CD14-positive monocyte (primary cell): ENCODE measurements around the gene SYT7. TPM values are rescaled to one million over a fixed set of nuclear protein-coding genes. Genes with fewer than 3 reads are reported as not detected.

Experiments
- DNase-seq, 3 donors: peaks; one replicate each; pipeline ENCODE4 v3.0.0-alpha.2; 2011 to 2022
- H2AFZ ChIP-seq: 2 replicates; pipeline ENCODE4 v1.6.0; 2012; ENCODE audit warnings: mild to moderate bottlenecking, low read depth, low read length, inconsistent platforms; ENCODE audit not compliant: insufficient read depth, poor library complexity, severe bottlenecking
- H3K27ac ChIP-seq, 2 donors: 1 replicate in 1 of 2; 2 replicates in 1 of 2; pipeline ENCODE4 v1.5.1; 2012 to 2013; ENCODE audit warnings: low read length in 2 of 2, control low read depth in 1 of 2, inconsistent platforms in 1 of 2, low read depth in 1 of 2, mild to moderate bottlenecking in 1 of 2
- H3K27me3 ChIP-seq, 2 donors: one replicate each; pipeline versions ENCODE4 v1.6.0 to v1.6.1; 2011 to 2013; ENCODE audit warnings: low read length in 2 of 2; ENCODE audit not compliant: control insufficient read depth in 2 of 2, insufficient read depth in 2 of 2
- H3K36me3 ChIP-seq, 2 donors: replicated peaks in 1 of 2; 1 replicate in 1 of 2; 2 replicates in 1 of 2; pipeline versions ENCODE4 v1.5.1 to v1.6.1; 2012 to 2013; ENCODE audit warnings: low read length in 2 of 2, control low read depth in 1 of 2, inconsistent platforms in 1 of 2, mild to moderate bottlenecking in 1 of 2; ENCODE audit not compliant: insufficient read depth in 2 of 2, control insufficient read depth in 1 of 2
- H3K4me1 ChIP-seq, 2 donors: 1 replicate in 1 of 2; 2 replicates in 1 of 2; pipeline versions ENCODE4 v1.5.1 to v1.6.1; 2012 to 2013; ENCODE audit warnings: low read length in 2 of 2, control low read depth in 1 of 2, inconsistent platforms in 1 of 2, mild to moderate bottlenecking in 1 of 2, moderate library complexity in 1 of 2; ENCODE audit not compliant: insufficient read depth in 2 of 2, control insufficient read depth in 1 of 2
- H3K4me2 ChIP-seq: replicated peaks from 2 replicates; pipeline ENCODE3; 2012; ENCODE audit warnings: low read length, moderate library complexity, mild to moderate bottlenecking; ENCODE audit not compliant: poor library complexity, severe bottlenecking; ENCODE audit errors: extremely low read depth
- H3K4me3 ChIP-seq, 3 experiments: fragments of 200-600 bp in 1 of 3; sonication (generic) in 1 of 3; replicated peaks in 1 of 3; 1 replicate in 2 of 3; 2 replicates in 1 of 3; pipeline ENCODE4 v1.5.1; 2011 to 2013; ENCODE audit warnings: low read length in 3 of 3, mild to moderate bottlenecking in 3 of 3, control low read depth in 2 of 3, low read depth in 2 of 3, inconsistent platforms in 1 of 3, moderate library complexity in 1 of 3
- H3K79me2 ChIP-seq: 2 replicates; pipeline ENCODE4 v1.6.0; 2012; ENCODE audit warnings: mild to moderate bottlenecking, control low read depth, inconsistent platforms, low read length, moderate library complexity; ENCODE audit not compliant: insufficient read depth
- H3K9ac ChIP-seq: 2 replicates; pipeline ENCODE4 v1.6.0; 2017; ENCODE audit warnings: low read length, mild to moderate bottlenecking; ENCODE audit not compliant: insufficient read depth, poor library complexity, severe bottlenecking
- H3K9me3 ChIP-seq, 2 donors: replicated peaks in 1 of 2; 1 replicate in 1 of 2; 2 replicates in 1 of 2; pipeline versions ENCODE4 v1.5.1 to v1.6.1; 2012 to 2013; ENCODE audit warnings: low read length in 2 of 2, control low read depth in 1 of 2; ENCODE audit not compliant: control insufficient read depth in 1 of 2, insufficient read depth in 1 of 2
- H4K20me1 ChIP-seq: 2 replicates; pipeline ENCODE4 v1.6.0; 2012; ENCODE audit warnings: mild to moderate bottlenecking, low read length, control low read depth, moderate library complexity; ENCODE audit not compliant: insufficient read depth
- H3K27ac Mint-ChIP-seq, 7 donors: one replicate each; pipeline ENCODE4 v1.8.0; 2020; ENCODE audit warnings: mild to moderate bottlenecking in 7 of 7, mixed read lengths in 7 of 7, moderate library complexity in 6 of 7, inconsistent platforms in 2 of 7
- H3K27me3 Mint-ChIP-seq, 3 donors: one replicate each; pipeline ENCODE4 v1.8.0; 2021 to 2022; ENCODE audit warnings: low read depth in 3 of 3, mild to moderate bottlenecking in 3 of 3, mixed read lengths in 3 of 3, moderate library complexity in 3 of 3, inconsistent platforms in 1 of 3
- H3K36me3 Mint-ChIP-seq, 2 donors: one replicate each; pipeline ENCODE4 v1.8.0; 2020; ENCODE audit warnings: mixed read lengths in 2 of 2, inconsistent platforms in 1 of 2, mild to moderate bottlenecking in 1 of 2
- H3K4me1 Mint-ChIP-seq: one replicate; pipeline ENCODE4 v1.8.0; 2020; ENCODE audit warnings: mild to moderate bottlenecking, mixed read lengths
- H3K4me3 Mint-ChIP-seq, 2 donors: one replicate each; pipeline ENCODE4 v1.8.0; 2020; ENCODE audit warnings: mild to moderate bottlenecking in 2 of 2, mixed read lengths in 2 of 2, moderate library complexity in 1 of 2
- H3K9me3 Mint-ChIP-seq, 7 donors: one replicate each; pipeline ENCODE4 v1.8.0; 2020 to 2022; ENCODE audit warnings: mixed read lengths in 7 of 7, mild to moderate bottlenecking in 6 of 7, moderate library complexity in 6 of 7, inconsistent platforms in 2 of 7
- WGBS: methylation state at CpG from one replicate; pipeline ENCODE4 v1.1.5; 2013; ENCODE audit warnings: missing lambda C conversion rate; ENCODE audit not compliant: insufficient coverage; 5-methylcytosine and 5-hydroxymethylcytosine counted together
- intact Hi-C, 2 donors: fragments of 100-400 bp; cut with micrococcal nuclease; formaldehyde crosslinking; loops; one replicate each; pipeline versions ENCODE4 v1.15.0 to v1.15.1; 2023
- polyA plus RNA-seq, 3 donors: library from polyadenylated mRNA; depleted of rRNA in 1 of 3; unstranded in 2 of 3; stranded (reverse) in 1 of 3; fragments of 300-500 nt in 2 of 3; fragments of >200 nt in 1 of 3; fragmentation: Illumina TruSeq in 2 of 3; gene quantifications; 1 replicate in 2 of 3; 2 replicates in 1 of 3; pipeline ENCODE4 v1.2.3, GENCODE V29; 2012 to 2021
- TF ChIP-seq, protein P1 (sequence below): fragments of 200-600 bp; IDR thresholded peaks from one replicate; pipeline ENCODE4 v1.8.0; 2022; ENCODE audit warnings: antibody characterized with exemption, mild to moderate bottlenecking

Gene SYT7
- polyA plus RNA-seq, 3 donors, result not detected

DNA sequence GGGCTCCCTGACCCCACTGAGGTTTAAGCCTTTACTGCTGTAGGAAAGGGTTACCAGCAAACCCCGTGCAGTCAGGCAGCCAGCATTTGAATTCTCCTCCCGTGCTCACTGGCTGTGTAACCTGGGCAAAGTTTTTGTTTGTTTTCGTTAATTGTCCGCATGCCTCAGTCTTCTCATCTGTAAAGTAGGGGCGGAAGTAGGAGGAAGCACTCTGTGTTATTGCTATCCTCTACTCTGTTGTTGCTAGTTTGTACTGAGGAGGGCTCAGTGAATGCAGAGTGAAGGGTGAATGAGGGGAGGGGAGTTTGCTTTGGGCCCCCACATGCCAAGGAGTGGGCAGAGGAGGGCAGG, 14.0 kb upstream of the SYT7 start:
- H3K4me1 ChIP-seq, result no peaks in the 10 kb centered on the region
- Mint-ChIP-seq H3K27ac (no peak overlapping the region), H3K4me3 (peak overlapping the region in 1 of 2 donors; percentile 13), H3K9me3 (peaks cover 0 to 5% (median 0%) of the 10 kb centered on the region in 7 donors), H3K36me3 (no peaks in the 10 kb centered on the region), H3K27me3 (peaks cover 16 to 44% (median 29%) of the 10 kb centered on the region in 3 donors), H3K4me1 (peaks cover 2% of the 10 kb centered on the region)
- TF ChIP-seq, protein P1, sequence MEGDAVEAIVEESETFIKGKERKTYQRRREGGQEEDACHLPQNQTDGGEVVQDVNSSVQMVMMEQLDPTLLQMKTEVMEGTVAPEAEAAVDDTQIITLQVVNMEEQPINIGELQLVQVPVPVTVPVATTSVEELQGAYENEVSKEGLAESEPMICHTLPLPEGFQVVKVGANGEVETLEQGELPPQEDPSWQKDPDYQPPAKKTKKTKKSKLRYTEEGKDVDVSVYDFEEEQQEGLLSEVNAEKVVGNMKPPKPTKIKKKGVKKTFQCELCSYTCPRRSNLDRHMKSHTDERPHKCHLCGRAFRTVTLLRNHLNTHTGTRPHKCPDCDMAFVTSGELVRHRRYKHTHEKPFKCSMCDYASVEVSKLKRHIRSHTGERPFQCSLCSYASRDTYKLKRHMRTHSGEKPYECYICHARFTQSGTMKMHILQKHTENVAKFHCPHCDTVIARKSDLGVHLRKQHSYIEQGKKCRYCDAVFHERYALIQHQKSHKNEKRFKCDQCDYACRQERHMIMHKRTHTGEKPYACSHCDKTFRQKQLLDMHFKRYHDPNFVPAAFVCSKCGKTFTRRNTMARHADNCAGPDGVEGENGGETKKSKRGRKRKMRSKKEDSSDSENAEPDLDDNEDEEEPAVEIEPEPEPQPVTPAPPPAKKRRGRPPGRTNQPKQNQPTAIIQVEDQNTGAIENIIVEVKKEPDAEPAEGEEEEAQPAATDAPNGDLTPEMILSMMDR, result no peak
- no peaks in the 10 kb centered on the region for H3K79me2 ChIP-seq
- no peak overlapping the region for H3K27ac ChIP-seq
- H3K27me3 ChIP-seq, result peaks cover under 1 to 14% of the 10 kb centered on the region in 2 donors
- H3K9ac ChIP-seq, result no peak overlapping the region
- DNase-seq, result no peak
- H3K4me2 ChIP-seq, result no peak overlapping the region
- no peaks in the 10 kb centered on the region for H4K20me1 ChIP-seq
- WGBS, result 91% methylated on average over 5 of the region's 5 CpGs
- no peak overlapping the region for H2AFZ ChIP-seq
- H3K9me3 ChIP-seq, result no peaks in the 10 kb centered on the region
- intact Hi-C loops, result no loop called here
- H3K4me3 ChIP-seq, result no peak overlapping the region
- no peaks in the 10 kb centered on the region for H3K36me3 ChIP-seq

GRCh38 chr11:61593151-61593550, 12.3 kb upstream of the SYT7 start:
- Mint-ChIP-seq H3K4me1 (peaks cover 10% of the 10 kb centered on the region), H3K27ac (no peak overlapping the region), H3K4me3 (no peak overlapping the region), H3K27me3 (peaks cover 33 to 46% (median 35%) of the 10 kb centered on the region in 3 donors), H3K9me3 (peaks cover 0 to 6% (median 2%) of the 10 kb centered on the region in 7 donors), H3K36me3 (peaks cover 0 to 3% of the 10 kb centered on the region in 2 donors)
- Histone ChIP-seq H3K36me3 (no peaks in the 10 kb centered on the region), H3K27ac (no peak overlapping the region), H3K4me2 (no peak overlapping the region), H2AFZ (no peak overlapping the region), H3K9me3 (peaks cover 0 to 4% of the 10 kb centered on the region in 2 donors), H3K27me3 (peaks cover 8 to 25% of the 10 kb centered on the region in 2 donors), H4K20me1 (no peaks in the 10 kb centered on the region), H3K9ac (no peak overlapping the region), H3K79me2 (no peaks in the 10 kb centered on the region), H3K4me1 (peaks cover 3 to 5% of the 10 kb centered on the region in 2 donors), H3K4me3 (no peak overlapping the region)
- TF ChIP-seq, protein P1, result no peak
- intact Hi-C loops, result no loop called here
- WGBS, result 84% methylated on average over 2 of the region's 2 CpGs
- no peak for DNase-seq
